ENCODE results near the gene TCL1B.

DNA sequence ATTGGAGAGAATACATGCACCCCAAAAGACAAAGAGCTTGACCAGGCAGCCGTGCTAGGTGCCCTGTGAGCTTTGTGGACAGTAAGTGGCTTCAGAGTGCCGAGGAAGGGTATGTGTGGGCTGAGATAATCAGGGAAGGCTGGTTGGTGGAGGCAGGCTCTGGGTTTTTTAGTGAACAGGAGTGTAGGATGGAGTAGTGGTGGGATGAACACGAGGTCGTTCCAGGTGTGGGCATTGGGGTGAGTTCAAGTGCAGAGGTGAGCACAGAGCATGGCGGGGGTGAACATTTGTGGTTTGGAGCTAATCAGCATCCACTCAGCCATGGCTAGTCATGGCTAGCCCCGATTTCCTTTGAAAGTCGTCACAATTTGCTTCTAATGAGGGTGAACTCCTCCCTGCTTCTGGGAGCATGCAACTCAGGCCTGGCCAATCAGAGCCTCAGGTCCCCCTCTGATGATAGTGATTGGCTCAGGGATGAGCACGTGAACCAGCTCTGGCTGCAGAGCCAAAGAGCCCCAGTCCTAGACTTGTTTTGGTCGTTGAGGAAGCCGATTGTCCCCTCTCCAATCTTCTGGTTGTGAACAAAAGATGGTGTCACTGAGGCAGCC, 40.7 kb upstream of the TCL1B start:
- TF ChIP-seq, protein P1, sequence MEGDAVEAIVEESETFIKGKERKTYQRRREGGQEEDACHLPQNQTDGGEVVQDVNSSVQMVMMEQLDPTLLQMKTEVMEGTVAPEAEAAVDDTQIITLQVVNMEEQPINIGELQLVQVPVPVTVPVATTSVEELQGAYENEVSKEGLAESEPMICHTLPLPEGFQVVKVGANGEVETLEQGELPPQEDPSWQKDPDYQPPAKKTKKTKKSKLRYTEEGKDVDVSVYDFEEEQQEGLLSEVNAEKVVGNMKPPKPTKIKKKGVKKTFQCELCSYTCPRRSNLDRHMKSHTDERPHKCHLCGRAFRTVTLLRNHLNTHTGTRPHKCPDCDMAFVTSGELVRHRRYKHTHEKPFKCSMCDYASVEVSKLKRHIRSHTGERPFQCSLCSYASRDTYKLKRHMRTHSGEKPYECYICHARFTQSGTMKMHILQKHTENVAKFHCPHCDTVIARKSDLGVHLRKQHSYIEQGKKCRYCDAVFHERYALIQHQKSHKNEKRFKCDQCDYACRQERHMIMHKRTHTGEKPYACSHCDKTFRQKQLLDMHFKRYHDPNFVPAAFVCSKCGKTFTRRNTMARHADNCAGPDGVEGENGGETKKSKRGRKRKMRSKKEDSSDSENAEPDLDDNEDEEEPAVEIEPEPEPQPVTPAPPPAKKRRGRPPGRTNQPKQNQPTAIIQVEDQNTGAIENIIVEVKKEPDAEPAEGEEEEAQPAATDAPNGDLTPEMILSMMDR (IDR thresholded peaks at IDR 0.05) = no peak
- TF ChIP-seq POLR2A (IDR thresholded peaks at IDR 0.05) (no peak), POLR2AphosphoS5 (IDR thresholded peaks at IDR 0.05; ENCODE audit: insufficient read depth in 1 of 2, low read depth in 1 of 2) (no peak)

Measured in vagina (tissue), 2 donors.